Measurements from ENCODE around the gene TRPM4. TPM values are rescaled to one million over a fixed set of nuclear protein-coding genes. Genes with fewer than 3 reads are reported as not detected.
"Not testable (repeated sequence)": the region's sequence is repeated elsewhere in the genome, so short reads cannot be mapped to it uniquely, and the experiment has no call there.

The TRPM4 gene
- polyA plus RNA-seq, 1 of the 3 experiments (the other 2 are of a cell fraction) = 20.6 TPM

GRCh38 chr19:49224441-49224840 is 66.8 kb downstream of the TRPM4 start:
- Histone ChIP-seq H2AFZ (ENCODE audit: low read depth) (0 out of 2 replicates have a peak overlapping the region, but pooled peaks have one; percentile 42), H3K27me3 (ENCODE audit: insufficient read depth) (peaks cover 19% of the 10 kb centered on the region; the same call in 1 of the 2 replicates), H3K4me3 (ENCODE audit: low read depth in 2 of 2, low read length in 1 of 2) (peak overlapping the region in 1 of 2 experiments; percentile 30; a peak in 1 of 4 replicates)
- H3K79me2 ChIP-seq (ENCODE audit: insufficient read depth); DNase-seq; H3K9me2 ChIP-seq; H3K27ac ChIP-seq (ENCODE audit: low read depth in 2 of 2, low read length in 1 of 2); H3K4me1 ChIP-seq (ENCODE audit: control insufficient read depth in 1 of 2, insufficient read depth in 2 of 2, low read depth in 1 of 2, low read length in 1 of 2); H3K9ac ChIP-seq; POLR2A ChIA-PET; H3K36me3 ChIP-seq (replicated peaks in 1 of 2; ENCODE audit: control insufficient read depth in 1 of 2, insufficient read depth in 2 of 2, low read length in 1 of 2); H4K20me1 ChIP-seq (ENCODE audit: insufficient read depth); H3F3A ChIP-seq (replicated peaks; ENCODE audit: insufficient read depth); H3K4me2 ChIP-seq; H3K9me3 ChIP-seq: not testable (repeated sequence)
- WGBS (ENCODE audit: low lambda C conversion rate) = 67% methylated on average over 11 of the region's 11 CpGs
- CTCF ChIA-PET = interaction anchor here (1.3 to 5.2 kb wide), 12 partner anchors 10 to 322 kb away, joined by 3 to 48 read pairs (median 8); partner anchors contain the start of gene CGB7

GRCh38 chr19:49224879-49225278 is 67.3 kb downstream of the TRPM4 start:
- DNase-seq = peak; percentile 66
- 0 out of 2 replicates have a peak overlapping the region, but pooled peaks have one; percentile 42 for H2AFZ ChIP-seq (ENCODE audit: low read depth)
- POLR2A ChIA-PET = no interaction called here

More at GRCh38 chr19:49224879-49225278, 67.3 kb downstream of the TRPM4 start:
- Histone ChIP-seq H3K27me3 (ENCODE audit: insufficient read depth) (peaks cover 15% of the 10 kb centered on the region; the same call in 1 of the 2 replicates), H3F3A (replicated peaks; ENCODE audit: insufficient read depth) (no peaks in the 10 kb centered on the region), H3K79me2 (ENCODE audit: insufficient read depth) (no peaks in the 10 kb centered on the region), H3K4me3 (ENCODE audit: low read depth in 2 of 2, low read length in 1 of 2) (peak overlapping the region in 1 of 2 experiments; percentile 30; a peak in 1 of 4 replicates), H3K4me1 (ENCODE audit: control insufficient read depth in 1 of 2, insufficient read depth in 2 of 2, low read depth in 1 of 2, low read length in 1 of 2) (no peaks in the 10 kb centered on the region; a peak in 1 of 4 replicates), H3K27ac (ENCODE audit: low read depth in 2 of 2, low read length in 1 of 2) (no peak overlapping the region), H3K9me3 (no peaks in the 10 kb centered on the region), H3K36me3 (replicated peaks in 1 of 2; ENCODE audit: control insufficient read depth in 1 of 2, insufficient read depth in 2 of 2, low read length in 1 of 2) (no peaks in the 10 kb centered on the region), H3K4me2 (no peak overlapping the region), H3K9ac (no peak overlapping the region), H3K9me2 (no peaks in the 10 kb centered on the region), H4K20me1 (ENCODE audit: insufficient read depth) (no peaks in the 10 kb centered on the region)
- TF ChIP-seq FOXM1 (IDR thresholded peaks at IDR 0.05; ENCODE audit: low read depth) (no peak), REST (IDR thresholded peaks at IDR 0.05; ENCODE audit: low read depth, low read length) (no peak), CTCF (IDR thresholded peaks at IDR 0.05) (peak; percentile 65), POLR2AphosphoS5 (IDR thresholded peaks at IDR 0.05; ENCODE audit: low read depth, low read length) (no peak), ZBTB33 (IDR thresholded peaks at IDR 0.05; ENCODE audit: borderline replicate concordance, low read depth) (no peak), SMC3 (IDR thresholded peaks at IDR 0.05; ENCODE audit: low read depth, low read length) (peak; percentile 52), EZH2phosphoT487 (IDR thresholded peaks at IDR 0.05; ENCODE audit: borderline replicate concordance, low read depth) (no peak), RAD21 (IDR thresholded peaks at IDR 0.05; ENCODE audit: low read length) (peak; percentile 77), USF2 (IDR thresholded peaks at IDR 0.05; ENCODE audit: borderline replicate concordance, low read depth, low read length) (no peak), NRF1 (IDR thresholded peaks at IDR 0.05; ENCODE audit: low read depth, low read length) (no peak), RXRA (IDR thresholded peaks at IDR 0.05; ENCODE audit: borderline replicate concordance, low read depth) (no peak), GABPA (IDR thresholded peaks at IDR 0.05; ENCODE audit: low read depth) (no peak), IRF3 (IDR thresholded peaks at IDR 0.05; ENCODE audit: low read depth, low read length) (no peak)
- 18% methylated on average over 8 of the region's 8 CpGs for WGBS (ENCODE audit: low lambda C conversion rate)
- CTCF ChIA-PET = interaction anchor here (0.6 to 5.2 kb wide), 36 partner anchors 10 to 321 kb away, joined by 3 to 48 read pairs (median 4); partner anchors contain the start of genes CGB7, KCNA7 and LIN7B

Data from SK-N-SH (cell line).